SIG-M5 treated with dmso at 0.1 percent for 504 hours (cell line): ENCODE data around the gene POMP.

Experiments used
- DNase-seq: peaks from one replicate; lab custom pipeline; 2025; ENCODE audit not compliant: unreplicated experiment; lab: John Stamatoyannopoulos, UW

Gene POMP, protein sequence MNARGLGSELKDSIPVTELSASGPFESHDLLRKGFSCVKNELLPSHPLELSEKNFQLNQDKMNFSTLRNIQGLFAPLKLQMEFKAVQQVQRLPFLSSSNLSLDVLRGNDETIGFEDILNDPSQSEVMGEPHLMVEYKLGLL

DNA sequence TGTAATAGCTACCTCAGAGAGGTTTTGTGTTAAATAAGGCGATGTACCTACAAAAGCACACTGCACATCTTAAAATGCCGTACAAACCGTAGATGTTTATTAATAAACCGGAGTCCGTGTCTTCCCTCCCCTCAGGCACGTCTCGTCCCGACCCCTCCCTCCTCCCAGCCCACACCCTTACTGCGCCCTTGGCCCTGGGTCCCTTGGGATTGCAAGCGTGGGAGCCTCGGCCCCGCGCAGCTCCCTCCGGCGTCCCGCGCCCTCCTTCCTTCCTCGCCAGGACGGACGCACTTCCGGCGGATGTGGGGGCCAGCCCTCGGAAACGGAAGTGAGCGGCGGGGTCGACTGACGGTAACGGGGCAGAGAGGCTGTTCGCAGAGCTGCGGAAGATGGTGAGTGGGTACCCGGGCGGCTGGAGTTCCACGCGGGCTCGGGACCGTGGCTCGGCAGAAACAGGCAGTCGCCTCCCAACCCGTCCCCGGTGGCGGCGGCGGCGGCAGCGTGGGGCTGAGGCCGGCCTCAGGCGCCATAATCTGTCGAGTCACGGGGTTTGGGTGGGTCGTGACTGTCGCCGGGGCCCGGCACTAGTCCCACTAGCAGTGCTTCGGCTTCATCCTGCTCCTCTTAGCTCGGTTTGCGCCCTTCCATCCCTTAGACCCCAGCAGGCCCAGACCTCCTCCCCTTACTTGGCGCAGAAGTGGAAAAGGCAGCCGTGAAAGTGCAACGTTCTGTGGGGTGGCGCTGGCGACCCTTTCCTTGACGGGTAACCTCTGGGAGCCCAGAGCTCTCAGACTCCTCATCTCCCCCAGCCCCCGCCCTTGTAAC, at the start of gene POMP:
Gene POMP, plus strand, starts transcription at position 335 of the 825 bp plus-strand sequence. Its CDS starts 55 bp downstream, at position 390.
- peak; percentile 88 for DNase-seq

DNA sequence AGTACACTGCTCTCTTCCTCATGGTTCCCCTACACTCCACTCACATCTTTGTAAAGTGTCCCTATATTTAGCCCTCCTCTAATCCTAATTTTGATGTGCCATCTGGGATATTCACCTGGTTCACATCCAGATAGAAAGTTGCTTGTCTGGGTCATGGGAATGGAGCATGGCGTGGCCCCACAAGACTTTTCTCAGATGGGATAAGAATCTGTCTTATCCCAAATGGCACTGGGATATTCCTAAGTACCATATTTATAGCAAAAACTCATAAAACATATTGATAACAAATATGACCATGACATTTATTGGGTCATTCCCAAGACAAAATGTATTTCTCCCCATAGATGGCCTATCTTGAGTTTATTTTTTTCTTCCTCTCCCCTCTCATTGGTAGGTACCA, 49.5 kb upstream of the POMP start:
- DNase-seq, result no peak

DNA sequence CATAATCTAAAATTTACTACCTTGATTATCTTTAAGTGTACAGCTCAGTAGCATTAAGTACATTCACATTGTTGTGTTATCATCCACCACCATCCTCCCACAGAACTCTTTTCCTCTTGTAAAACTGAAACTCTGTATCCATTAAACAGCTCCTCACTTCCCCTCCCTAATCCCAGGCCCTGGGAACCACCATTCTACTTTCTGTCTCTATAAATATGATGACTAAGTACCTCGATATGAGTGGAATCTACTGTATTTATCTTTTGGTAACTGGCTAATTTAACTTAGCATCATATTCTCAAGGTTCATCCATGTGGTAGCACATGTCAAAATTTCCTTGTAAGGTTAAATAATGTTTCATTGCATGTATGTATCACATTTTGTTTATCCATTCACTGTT, 49.0 kb upstream of the POMP start:
- DNase-seq, result no peak

DNA sequence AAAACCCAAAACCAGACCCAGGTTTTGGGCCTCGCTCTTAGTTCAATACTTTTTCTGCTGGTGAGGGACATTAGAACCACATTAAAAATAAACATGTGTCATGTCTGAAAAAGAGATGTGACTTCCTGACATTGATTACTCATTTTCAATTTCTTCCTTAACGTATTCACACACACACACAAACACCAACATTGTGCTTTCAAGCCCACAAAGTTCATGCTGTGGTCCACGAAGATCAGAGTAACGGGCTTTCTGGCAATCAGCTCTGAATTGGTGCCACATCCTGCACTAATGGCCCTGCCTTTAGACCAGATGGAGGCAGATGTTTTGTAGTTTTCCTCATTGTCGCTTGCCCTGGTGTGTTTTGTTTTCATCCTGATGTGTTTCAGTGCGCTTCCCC, 47.9 kb upstream of the POMP start:
- DNase-seq, result no peak

DNA sequence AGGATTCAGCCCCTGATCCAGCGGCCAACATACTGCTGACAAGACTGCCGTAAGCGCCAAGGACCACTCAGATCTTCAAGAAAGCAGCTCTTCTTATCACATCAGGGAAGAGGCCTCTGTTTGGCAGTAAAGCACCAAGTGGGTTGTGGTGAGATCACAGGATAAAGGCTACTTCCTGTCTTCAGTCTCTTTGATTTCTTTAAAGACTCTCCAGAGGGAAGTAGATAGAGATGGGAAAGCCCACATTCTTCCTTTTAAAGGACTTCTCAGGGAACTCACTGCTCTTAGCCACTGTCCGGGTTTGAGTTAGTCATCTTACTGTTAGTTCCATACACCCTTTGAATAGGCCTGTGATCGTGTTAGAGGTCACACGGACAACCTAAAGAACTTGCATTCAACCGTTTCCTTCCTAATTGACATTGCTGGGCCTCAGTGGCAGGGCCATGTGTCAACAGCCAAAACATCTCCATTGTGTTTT, 47.2 kb upstream of the POMP start:
- peak; percentile 20 for DNase-seq

DNA sequence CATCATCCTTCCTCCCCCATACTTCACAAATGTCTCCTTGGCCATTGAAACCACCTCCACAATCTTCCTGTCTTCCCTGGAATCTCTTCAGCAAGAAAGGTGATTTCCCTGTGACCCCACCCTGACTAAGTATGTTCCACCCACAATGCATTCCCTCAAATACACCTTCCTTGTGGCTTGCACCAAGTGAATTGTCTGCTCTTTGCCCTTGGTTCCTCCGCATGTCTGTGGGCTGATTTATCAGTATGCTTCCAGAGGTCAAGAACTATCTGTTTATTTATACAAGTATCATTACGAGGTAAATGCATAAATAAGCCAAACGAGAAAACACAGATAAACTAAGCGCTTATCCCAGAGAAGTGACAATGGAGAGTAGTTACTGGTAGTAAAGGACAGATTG, 45.4 kb upstream of the POMP start:
- DNase-seq, result no peak

DNA sequence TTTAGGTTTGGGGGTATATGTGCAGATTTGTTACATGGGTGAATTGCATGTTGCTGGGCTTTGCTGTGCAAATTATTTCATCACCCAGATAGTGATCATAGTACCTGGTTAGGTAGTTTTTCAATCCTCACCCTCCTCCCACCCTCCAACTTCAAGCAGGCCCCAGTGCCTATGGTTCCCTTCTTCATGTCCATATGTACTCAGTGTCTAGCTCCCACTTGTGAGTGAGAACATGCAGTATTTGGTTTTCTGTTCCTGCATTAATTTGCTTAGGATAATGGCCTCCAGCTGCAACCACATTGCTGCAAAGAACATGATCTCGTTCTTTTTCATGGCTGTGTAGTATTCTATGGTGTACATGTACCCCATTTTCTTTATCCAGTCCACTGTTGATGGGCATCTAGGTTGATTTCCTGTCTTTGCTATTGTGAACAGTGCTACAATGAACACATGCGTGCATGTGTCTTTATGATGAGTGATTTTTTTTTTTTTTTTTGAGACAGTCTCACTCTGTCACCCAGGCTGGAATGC, 42.9 kb upstream of the POMP start:
- DNase-seq, result no peak

DNA sequence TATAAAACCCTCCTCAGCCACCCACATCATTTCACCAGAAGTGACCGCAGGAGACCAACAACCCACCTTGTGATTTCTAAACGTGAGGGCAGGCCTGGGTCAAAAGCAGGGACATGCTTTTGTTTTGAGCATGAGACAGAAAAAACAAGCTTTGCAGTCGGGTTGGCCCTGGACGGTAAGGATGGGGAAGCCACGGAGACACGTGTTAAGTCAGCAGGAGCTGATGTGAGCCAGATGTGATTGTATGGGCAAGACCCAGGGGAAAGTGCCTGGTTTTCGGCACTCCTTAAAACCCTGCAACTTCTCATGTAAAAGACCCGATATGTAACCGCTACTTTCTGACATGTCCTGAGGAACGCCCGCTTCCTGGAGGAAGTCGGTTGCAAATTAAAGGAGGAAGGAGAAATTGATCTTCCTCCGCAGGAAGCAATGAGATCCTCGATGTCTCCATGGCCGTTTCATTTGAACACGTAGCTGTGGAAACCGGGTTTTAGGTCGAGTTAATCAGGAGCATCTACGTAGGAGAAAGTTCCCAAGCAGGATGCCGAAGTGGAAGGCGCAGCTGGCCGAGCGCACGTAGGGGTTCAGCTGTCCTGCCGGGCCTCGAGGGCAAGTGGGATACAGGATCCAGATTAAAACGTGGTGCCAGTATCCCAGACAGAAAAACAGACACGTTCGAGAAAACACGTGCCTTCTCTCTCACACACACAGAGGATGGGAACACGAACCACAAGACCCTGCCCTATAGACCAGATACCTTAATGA, 40.5 kb upstream of the POMP start:
- no peak for DNase-seq

DNA sequence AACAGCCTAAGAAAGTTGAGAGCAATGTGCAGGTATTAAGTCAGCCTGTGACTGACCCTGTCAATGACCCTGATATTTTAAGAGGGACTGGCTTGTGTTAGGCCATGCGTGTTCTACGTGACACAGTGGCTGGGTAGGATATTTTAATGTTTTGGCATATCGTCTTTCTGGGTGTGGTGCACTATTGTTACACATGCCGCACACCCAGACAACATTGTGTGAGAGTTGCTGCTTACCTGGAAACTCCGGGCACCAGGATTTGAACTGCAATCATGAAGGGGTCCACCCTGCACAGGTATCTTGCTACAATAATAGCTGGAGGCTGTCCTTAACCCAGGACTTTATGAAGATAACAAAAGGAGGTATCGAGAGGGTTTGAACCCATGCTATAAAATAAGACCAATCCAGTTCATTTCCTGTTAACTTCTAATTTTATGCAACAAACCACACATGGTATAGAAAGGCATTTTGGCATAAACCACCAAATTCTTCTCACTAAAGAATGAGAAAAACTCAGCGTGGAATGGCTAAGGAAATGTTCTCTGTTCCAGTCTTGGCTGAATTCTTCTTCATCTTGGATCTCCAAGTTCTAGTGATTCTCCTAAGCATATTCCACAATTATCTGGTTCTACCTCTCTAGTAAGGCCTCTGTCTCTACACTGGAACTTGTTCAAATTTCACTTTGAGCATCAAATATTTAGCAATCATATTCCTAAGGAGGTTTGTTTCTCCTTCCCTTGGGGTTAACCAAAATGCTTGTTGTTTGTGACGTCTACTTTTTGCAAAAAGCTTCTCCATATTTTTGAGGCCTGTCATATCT, 38.7 kb upstream of the POMP start:
- no peak for DNase-seq

DNA sequence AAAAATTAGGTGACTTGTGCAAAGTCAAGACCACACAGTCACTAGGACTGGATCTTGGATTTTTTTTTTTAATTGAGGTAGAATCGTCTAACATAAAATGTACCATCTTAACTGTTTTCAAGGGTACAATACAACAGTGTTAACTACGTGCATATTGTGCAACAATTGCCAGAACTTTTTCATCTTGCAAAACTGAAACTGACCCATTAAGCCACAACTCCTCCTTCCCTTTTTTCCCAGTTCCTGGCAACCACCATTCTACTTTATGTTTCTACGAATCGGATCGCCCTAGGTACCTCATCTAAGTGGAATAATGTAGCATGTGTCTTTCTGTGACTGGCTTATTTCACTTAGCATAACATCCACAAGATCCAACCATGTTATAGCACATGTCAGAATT, 37.5 kb upstream of the POMP start:
- DNase-seq, result peak; percentile 87

DNA sequence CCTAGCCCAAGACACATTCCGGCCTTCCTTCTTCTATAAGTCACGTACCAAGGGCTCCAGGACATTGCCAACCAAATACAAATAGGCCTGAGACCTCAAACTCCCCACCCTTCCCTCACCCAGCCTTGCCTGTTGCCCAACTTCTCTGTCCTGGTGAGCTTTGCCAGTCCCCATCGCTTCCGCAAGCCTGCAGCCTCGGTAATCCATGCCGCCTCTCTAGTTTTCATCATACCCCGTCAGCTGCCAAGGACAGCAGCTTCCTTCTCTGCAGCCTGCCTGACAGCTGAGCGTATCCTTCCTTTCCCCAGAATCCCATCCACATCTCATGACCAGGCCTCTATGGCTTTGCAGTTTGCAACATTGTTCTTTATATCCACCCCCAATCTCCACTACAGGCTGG, 36.6 kb upstream of the POMP start:
- peak; percentile 85 for DNase-seq

DNA sequence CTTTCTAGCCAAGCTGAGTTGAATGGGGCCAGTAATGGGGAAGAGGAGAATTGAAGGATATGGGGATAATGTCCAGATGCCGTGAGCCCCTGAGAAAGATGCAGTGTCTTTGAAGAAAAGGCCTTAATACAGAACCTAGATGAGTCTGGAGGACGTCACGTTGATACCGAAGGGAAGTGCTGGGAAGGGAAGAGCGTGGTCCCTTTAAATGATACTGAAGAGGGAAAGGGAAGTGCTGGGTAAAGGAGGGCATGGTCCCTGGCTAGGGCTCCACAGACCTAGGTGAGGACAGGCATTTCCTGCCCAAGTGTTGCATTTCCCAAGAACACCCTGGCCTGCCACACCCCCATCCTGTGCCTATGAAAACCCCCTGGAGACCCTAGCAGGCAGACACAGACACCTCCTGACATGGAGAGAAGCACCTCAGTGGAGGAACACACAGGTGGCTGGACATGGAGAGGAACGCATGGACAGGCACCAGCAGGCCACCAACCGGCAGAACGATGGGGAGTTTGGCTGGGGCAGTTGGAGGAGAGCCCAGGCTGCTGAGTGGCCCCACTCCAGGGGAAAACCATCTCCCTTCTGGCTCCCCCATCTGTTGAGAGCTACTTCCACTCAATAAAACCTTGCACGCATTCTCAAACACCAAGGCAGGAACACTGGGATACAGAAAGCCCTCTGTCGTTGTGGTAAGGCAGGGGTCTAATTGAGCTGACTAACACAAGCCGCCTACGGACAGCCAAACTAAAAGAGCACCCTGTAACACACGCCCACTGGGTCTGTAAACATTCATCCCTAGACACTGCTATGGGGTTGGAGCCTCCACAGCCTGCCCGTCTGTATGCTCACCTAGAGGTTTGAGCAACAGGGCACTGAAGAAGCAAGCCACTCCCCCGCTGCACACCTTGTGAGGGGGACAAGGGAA, 34.9 kb upstream of the POMP start:
- no peak for DNase-seq

DNA sequence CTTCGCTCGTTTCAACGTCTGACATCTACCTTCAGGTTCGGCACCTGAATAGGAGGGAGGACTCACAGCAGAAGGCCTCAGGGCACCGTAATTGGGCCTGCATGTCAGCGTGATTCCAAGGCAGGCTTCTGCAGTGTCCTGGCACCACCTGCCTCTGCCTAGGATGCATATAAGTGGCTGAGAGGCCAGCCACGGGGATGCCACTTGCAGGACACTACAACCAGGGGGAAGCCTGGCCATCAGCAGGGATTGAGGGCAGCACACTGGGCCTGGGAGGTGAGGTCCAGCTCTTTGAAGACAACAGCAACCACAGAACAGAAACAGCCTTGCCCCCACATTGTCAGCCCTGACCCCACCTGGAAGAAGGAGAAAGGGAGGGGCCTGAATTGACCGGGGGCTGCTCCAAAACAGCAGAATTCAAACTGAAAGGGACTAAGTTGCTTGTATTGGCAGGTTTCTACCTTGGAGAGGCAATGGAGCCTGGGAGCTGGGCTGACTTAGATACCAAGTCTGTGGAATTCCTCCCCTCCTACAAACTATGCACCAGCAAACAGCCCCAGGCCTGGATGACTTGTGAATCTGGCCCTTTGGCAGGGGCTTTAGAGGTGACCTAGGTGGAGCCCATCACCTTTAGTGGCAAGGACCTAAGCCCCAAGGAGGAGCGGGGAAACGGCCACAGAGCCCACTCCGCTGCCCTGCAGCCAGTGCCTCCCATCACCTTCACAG, 34.1 kb upstream of the POMP start:
- DNase-seq, result no peak

DNA sequence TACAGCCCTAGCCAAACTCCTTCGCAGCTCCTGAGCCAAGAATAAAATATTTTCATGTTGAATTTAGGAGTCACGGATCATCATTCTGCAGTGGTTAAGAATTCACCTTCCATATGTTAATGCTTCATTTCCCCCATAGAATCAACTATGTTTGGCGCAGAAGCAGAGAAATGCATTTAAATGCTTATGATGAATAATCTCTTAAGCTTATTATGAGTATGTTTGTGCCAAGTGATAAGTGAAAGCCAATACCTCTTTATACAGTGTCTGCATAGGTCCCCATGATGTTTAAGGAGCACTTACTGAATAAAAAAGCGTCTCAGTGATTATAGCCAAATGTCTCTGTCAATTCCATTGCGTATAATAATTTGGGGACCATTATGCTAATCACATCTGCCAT, 32.7 kb upstream of the POMP start:
- DNase-seq, result no peak

DNA sequence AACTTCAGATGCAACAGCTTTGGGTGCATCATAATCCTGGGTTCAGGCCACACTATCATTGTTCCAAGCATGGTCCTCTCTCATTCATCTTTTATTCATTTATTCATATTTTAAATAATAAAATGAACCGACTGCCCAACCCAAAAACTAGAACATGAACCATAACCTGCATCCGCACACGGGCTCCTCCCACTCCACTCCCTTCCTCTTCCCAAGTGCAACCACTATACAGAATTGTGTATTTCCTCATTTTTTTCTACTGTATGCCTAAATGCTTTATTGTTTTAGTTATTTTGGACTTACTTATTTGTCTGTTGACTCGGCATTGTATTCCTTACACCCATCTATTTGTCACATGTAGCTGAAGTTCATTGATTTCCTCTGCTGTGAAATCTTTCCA, 30.7 kb upstream of the POMP start:
- DNase-seq, result no peak

DNA sequence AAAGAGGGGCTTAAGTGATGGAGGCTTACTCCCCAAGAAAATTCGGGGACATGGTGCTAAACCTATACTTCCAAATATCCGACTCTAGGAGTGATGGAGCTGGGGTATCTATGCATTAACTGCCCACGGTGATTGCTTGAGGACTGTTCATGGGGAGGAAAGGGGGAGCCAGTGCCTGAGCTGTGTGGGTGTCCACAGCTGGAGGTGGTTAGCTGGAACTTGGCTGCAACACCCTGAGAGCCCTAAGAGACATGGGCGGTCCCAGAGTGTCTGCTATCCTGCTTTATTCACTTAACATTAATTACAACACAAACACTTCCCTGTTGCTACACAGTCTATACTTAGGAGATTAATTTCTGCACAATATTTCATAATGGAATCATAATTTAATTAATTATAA, 28.1 kb upstream of the POMP start:
- DNase-seq, result no peak

DNA sequence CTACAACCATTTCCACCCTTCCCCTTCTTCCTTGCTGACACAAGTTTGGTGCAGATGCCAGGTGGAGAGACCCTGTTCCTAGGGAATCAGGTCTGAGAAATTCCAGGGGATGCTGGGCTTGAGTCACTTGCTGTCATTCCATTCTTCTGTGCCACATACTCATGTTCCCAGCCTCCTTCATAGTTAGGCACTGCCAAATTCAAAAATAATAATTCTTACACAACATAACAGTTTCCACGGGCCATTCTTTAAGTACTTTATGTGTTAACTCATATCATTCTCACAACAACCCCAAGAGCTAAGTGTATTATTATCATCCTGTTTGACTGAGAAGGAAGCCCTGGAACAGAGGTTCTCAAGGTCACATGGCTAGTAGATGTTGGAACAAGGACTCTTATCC, 27.1 kb upstream of the POMP start:
- no peak for DNase-seq

DNA sequence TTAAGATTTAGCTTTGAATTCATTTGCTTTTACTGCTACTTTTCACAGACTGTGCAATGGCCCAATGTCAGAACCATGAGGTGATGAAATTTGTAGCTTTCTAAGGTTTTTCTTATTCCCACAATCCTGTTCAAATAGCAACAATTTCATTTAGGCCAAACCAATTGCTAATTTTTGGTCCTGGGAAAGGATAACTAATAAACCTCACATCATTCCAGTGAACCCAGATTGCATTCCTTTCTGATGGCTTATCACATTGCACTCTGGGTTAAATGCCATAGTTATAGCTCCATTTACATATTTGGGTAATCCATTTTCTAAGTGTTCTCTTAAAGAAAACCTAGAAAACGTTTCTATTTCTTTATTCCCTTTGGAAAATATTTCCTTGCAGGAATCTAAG, 22.9 kb upstream of the POMP start:
- DNase-seq, result no peak

DNA sequence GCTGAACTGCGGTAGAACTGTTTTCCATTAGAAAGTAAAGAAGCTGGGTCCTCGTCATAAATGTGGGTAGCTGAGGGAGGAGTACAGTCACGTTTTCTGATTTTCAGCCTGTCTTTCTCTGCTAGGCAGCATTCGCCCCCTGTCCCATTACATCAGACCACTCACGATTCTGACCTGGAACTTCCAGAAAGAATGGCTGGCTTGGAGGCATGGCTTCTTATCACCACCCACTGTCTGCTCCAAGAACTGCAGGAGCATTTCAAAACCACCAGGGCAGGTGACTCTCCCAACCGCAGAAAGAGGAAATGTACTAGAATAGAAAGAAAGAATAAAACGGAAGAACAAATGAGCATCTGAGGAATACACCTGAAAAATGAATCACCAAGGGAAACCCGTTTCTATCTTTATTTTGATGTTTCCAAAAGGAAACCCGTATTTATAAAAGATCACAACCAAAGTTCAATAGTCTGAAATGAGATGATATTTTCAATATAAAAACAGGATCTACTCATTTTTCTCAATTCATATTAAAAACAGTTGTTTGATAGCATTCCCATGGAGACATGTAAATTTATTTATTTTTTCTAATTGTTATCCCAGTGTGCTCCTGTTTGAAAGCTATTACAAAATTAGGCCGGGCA, 22.1 kb upstream of the POMP start:
- peak; percentile 90 for DNase-seq
